ENCODE measurements around the gene SRP14.

- TF ChIP-seq CTCF (IDR thresholded peaks at IDR 0.05), result no peak
- no peak for TF ChIP-seq POLR2A (IDR thresholded peaks at IDR 0.05)
Measured at GRCh38 chr15:40053079-40053830, 14.3 kb upstream of the SRP14 start.

Data from adrenal gland (tissue), 5 donors.